ENCODE results near the gene MMP28.
"Not testable (repeated sequence)": the region's sequence is repeated elsewhere in the genome, so short reads cannot be mapped to it uniquely, and the experiment has no call there.

MMP28 gene

DNA sequence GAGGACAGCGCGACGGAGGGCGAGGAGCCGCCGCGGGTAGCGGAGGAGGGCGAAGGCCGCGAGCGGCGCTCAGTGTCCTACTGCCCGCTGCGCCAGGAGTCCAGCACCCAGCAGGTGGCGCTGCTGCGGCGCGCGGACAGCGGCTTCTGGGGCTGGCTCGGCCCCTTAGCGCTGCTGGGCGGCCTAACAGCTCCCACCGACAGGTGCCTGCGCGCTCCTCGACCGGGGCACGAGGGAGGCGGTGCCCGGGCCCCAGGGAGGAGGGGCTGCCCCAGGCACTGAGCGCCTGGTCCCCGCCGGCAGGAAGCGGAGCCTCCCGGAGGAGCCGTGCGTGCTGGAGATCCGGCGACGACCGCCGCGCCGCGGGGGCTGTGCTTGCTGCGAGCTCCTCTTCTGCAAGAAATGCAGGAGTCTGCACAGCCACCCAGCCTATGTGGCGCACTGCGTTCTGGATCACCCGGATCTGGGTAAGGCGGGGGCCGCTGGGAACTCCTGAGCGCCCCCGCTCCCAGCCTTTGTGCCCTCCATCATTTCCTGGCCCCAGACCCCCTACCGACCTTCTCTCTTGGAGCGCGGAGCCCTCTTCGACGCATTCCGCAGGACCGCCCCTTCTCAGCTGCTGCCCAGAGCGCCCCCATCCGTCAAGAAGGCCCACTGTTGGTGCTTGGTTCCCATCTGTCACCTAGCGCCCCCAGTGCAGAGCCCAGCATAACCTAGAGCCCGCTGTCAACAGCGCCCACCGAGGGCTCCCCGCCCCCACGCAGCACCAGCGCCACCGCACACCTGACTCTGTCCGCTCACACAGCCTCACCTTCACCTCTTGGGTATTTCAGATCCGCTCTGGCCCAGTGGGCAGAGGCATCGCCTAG lies 31.1 kb downstream of the MMP28 start:
- Histone ChIP-seq H3K4me1 (ENCODE audit: insufficient read depth, low read length) (no peaks in the 10 kb centered on the region), H3K9me3 (ENCODE audit: insufficient read depth, low read depth, low read length) (no peaks in the 10 kb centered on the region), H3K9ac (ENCODE audit: low read depth, low read length) (no peak overlapping the region), H3K27ac (ENCODE audit: low read length) (no peak overlapping the region), H3K36me3 (ENCODE audit: insufficient read depth, low read depth, low read length) (no peaks in the 10 kb centered on the region), H3K4me3 (ENCODE audit: low read length) (peak overlapping the region; percentile 69; the same call in 1 of the 2 replicates), H3K27me3 (ENCODE audit: insufficient read depth, low read length) (peaks cover 17% of the 10 kb centered on the region; the same call in 1 of the 2 replicates)

DNA sequence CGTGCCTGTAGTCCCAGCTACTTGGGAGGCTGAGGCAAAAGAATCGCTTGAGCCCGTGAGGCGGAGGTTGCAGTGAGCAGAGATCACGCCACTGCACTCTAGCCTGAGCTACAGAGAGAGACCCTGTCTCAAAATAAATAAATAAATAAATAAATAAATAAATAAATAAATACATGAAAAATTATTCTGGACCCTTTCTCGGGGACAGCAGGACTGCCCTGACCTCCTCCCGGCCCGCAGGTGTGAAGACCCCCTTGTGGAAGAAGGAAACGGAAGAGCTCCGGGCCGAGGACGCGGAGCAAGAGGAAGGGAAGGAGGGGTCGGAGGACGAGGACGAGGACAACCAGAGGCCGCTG lies 31.7 kb downstream of the MMP28 start:
- Histone ChIP-seq H3K27ac (ENCODE audit: low read length) (no peak overlapping the region), H3K36me3 (ENCODE audit: insufficient read depth, low read depth, low read length) (no peaks in the 10 kb centered on the region), H3K9ac (ENCODE audit: low read depth, low read length) (no peak overlapping the region), H3K9me3 (ENCODE audit: insufficient read depth, low read depth, low read length) (no peaks in the 10 kb centered on the region), H3K4me1 (ENCODE audit: insufficient read depth, low read length) (no peaks in the 10 kb centered on the region), H3K4me3 (ENCODE audit: low read length) (peak overlapping the region; percentile 69; the same call in 1 of the 2 replicates), H3K27me3 (ENCODE audit: insufficient read depth, low read length) (peaks cover 17% of the 10 kb centered on the region; the same call in 1 of the 2 replicates)

DNA sequence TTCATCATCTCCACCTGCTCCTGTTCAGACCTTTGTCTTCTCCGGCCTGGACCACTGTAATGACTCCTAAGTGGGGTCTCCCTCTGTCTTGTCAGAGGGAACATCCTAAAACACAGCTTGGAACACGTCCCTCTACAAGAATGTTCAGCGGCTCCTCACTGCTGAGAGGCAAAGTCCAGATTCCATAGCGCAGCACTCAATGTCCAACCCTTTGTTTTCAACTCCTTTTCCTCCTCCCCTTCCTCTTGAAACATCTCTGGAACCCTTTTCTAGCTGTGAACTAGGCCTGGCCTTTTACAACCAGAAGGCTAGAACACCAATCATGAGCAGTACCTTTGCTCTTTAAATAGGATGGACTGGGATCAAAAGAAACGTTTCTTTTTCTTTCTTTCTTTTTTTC lies 33.8 kb downstream of the MMP28 start:
- no peak overlapping the region for H3K4me3 ChIP-seq (ENCODE audit: low read length)
- H3K27me3 ChIP-seq (ENCODE audit: insufficient read depth, low read length): peaks cover 17% of the 10 kb centered on the region; the same call in 1 of the 2 replicates
- H3K27ac ChIP-seq (ENCODE audit: low read length): no peak overlapping the region
- no peaks in the 10 kb centered on the region for H3K9me3 ChIP-seq (ENCODE audit: insufficient read depth, low read depth, low read length)
- H3K36me3 ChIP-seq (ENCODE audit: insufficient read depth, low read depth, low read length): no peaks in the 10 kb centered on the region
- no peaks in the 10 kb centered on the region for H3K4me1 ChIP-seq (ENCODE audit: insufficient read depth, low read length)
- no peak overlapping the region for H3K9ac ChIP-seq (ENCODE audit: low read depth, low read length)

DNA sequence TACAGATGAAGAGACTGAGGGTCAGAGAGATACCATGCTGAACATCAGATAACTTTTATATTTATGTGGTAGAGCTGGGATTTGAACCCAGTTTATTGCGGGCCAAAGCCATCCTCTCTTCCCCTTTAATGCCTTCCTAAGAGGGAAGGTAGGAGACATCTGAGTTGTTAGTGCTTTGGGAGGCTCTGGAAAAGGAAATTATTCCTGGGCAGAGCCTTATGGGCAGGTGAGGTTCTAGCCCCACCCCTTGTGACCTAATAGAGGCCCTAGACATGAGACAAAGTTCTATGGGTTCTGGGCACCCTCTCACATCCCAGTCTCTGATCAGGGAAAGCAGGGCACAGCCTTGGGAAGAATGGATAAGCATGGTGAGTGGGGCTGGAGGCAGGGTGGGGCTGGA lies 34.9 kb downstream of the MMP28 start, which contains the start of gene C17orf50:
Gene C17orf50 (plus strand): TSS at position 301 of the 400 bp plus-strand sequence. CDS start 55 bp downstream, at position 356.
- no peak within 1 kb of the TSS for H3K9ac ChIP-seq (ENCODE audit: low read depth, low read length)
- no peak within 1 kb of the TSS for H3K27ac ChIP-seq (ENCODE audit: low read length)
- H3K9me3 ChIP-seq (ENCODE audit: insufficient read depth, low read depth, low read length): no peaks in the 10 kb centered on the region
- no peaks in the 10 kb centered on the region for H3K4me1 ChIP-seq (ENCODE audit: insufficient read depth, low read length)
- H3K27me3 ChIP-seq (ENCODE audit: insufficient read depth, low read length): peaks cover 10% of the 10 kb centered on the region; the same call in 1 of the 2 replicates
- H3K36me3 ChIP-seq (ENCODE audit: insufficient read depth, low read depth, low read length): no peaks in the 10 kb centered on the region
- no peak within 1 kb of the TSS for H3K4me3 ChIP-seq (ENCODE audit: low read length)

DNA sequence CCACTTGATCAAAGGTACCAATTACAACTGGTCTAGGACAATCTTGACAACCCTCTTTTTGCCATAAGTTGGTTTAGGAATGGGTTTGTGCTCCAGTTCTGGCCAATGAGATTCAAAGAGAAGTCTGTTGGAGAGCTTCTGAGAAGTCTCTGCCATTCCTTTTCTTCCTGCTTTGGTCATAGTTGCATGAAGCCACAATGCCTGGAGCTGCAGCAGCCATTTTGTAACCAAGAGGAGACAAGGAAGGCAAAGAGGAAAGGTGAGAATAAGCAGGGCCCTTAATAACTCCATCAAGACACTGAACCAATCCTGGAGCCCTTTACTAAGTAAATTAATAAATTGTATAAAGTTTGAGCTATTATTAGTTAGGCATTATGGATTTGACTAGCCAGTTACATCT lies 38.2 kb downstream of the MMP28 start:
- no peak overlapping the region for H3K4me3 ChIP-seq (ENCODE audit: low read length)
- H3K9ac ChIP-seq (ENCODE audit: low read depth, low read length): no peak overlapping the region
- H3K36me3 ChIP-seq (ENCODE audit: insufficient read depth, low read depth, low read length): no peaks in the 10 kb centered on the region
- H3K27ac ChIP-seq (ENCODE audit: low read length): no peak overlapping the region
- no peaks in the 10 kb centered on the region for H3K27me3 ChIP-seq (ENCODE audit: insufficient read depth, low read length)
- no peaks in the 10 kb centered on the region for H3K4me1 ChIP-seq (ENCODE audit: insufficient read depth, low read length)
- H3K9me3 ChIP-seq (ENCODE audit: insufficient read depth, low read depth, low read length): no peaks in the 10 kb centered on the region

DNA sequence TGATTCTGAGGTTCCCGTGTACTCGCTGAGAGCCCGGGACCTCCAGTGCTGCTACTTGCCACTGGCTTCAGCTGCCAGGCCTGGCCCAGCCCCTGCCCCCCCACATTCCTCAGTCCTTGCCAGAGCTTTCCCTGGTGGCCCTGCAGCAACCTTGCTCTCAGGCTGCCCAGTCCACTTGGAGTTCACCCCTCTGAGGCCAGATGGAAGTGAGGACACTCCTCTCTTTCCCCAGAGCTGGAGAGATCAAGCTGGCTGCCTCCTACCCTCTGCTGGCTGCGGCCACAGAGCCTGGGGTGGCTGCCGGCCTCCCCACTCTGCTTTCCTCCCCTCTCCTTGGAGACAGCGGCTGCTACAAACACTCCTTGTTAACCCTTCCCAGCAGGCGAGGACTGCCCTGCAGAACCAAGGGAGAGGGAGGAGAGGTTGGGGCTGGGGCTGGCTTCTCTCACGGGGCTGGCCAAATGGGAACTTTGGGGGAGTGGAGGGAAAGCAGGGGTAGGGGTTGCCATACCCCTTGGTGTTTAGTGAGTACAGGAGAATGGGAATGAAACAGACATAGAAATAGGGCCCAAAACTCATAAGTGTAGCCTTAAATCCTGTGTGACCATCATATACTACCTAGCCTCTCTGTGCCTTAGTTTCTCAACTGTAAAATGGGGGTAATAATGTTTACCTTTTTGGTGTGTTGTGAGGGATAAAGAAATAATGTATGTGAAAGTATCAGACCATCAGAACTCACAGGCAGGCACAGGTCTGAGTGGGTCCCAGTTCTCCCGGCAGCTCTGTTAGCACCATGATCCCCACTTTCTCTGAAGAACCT lies 42.3 kb downstream of the MMP28 start, which contains the start of gene GAS2L2:
Gene GAS2L2 (minus strand): TSS at position 295 of the 820 bp plus-strand sequence. CDS start 389 bp downstream, outside the sequence.
- H3K9me3 ChIP-seq (ENCODE audit: insufficient read depth, low read depth, low read length): no peaks in the 10 kb centered on the region
- H3K4me3 ChIP-seq (ENCODE audit: low read length): no peak within 1 kb of the TSS
- H3K27ac ChIP-seq (ENCODE audit: low read length): no peak within 1 kb of the TSS
- H3K4me1 ChIP-seq (ENCODE audit: insufficient read depth, low read length): no peaks in the 10 kb centered on the region
- no peaks in the 10 kb centered on the region for H3K36me3 ChIP-seq (ENCODE audit: insufficient read depth, low read depth, low read length)
- no peak within 1 kb of the TSS for H3K9ac ChIP-seq (ENCODE audit: low read depth, low read length)
- peaks cover 31% of the 10 kb centered on the region for H3K27me3 ChIP-seq (ENCODE audit: insufficient read depth, low read length)

DNA sequence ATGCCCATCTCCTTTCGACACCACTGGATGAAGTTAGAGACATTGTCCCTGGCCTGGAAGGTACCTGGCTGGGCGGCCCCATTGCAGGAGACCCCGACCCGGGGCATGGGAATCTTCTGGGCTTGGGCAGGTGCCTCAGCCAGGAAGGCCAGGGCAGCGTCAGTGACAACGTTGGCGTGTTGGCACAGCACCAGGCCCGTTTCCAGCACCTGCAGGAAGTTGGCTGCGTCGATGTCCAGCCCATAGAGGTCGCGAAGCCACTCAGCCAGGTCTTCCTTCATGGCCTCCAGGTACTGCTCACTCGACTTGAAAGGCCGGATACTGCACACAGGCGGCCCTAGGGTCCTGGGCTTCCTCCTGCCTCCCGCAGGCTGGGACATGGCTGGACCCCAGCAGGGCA lies 43.0 kb downstream of the MMP28 start:
- no peaks in the 10 kb centered on the region for H3K4me1 ChIP-seq (ENCODE audit: insufficient read depth, low read length)
- no peaks in the 10 kb centered on the region for H3K36me3 ChIP-seq (ENCODE audit: insufficient read depth, low read depth, low read length)
- no peak overlapping the region for H3K4me3 ChIP-seq (ENCODE audit: low read length)
- H3K27me3 ChIP-seq (ENCODE audit: insufficient read depth, low read length): peaks cover 31% of the 10 kb centered on the region
- H3K9me3 ChIP-seq (ENCODE audit: insufficient read depth, low read depth, low read length): no peaks in the 10 kb centered on the region
- no peak overlapping the region for H3K27ac ChIP-seq (ENCODE audit: low read length)
- H3K9ac ChIP-seq (ENCODE audit: low read depth, low read length): no peak overlapping the region

DNA sequence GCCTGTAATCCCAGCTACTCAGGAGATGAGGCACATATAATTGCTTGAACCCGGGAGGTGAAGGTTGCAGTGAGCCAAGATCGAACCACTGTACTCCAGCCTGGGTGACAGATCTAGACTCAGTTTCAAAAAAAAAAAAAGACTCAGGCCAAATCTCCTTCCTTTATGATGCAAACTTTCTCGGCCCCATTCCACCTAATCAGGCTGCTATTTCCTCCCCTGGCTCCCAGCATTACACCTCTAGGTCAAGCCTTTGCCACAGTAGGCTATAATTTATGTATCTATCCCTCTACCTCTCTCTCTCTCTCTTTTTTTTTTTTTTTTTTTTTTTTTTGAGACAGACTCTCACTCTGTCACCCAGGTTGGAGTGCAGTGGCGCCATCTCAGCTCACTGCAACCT lies 43.9 kb downstream of the MMP28 start:
- not testable (repeated sequence) for H3K36me3 ChIP-seq (ENCODE audit: insufficient read depth, low read depth, low read length); H3K9me3 ChIP-seq (ENCODE audit: insufficient read depth, low read depth, low read length); H3K4me3 ChIP-seq (ENCODE audit: low read length); H3K27ac ChIP-seq (ENCODE audit: low read length); H3K4me1 ChIP-seq (ENCODE audit: insufficient read depth, low read length); H3K9ac ChIP-seq (ENCODE audit: low read depth, low read length)
- H3K27me3 ChIP-seq (ENCODE audit: insufficient read depth, low read length): peaks cover 31% of the 10 kb centered on the region

DNA sequence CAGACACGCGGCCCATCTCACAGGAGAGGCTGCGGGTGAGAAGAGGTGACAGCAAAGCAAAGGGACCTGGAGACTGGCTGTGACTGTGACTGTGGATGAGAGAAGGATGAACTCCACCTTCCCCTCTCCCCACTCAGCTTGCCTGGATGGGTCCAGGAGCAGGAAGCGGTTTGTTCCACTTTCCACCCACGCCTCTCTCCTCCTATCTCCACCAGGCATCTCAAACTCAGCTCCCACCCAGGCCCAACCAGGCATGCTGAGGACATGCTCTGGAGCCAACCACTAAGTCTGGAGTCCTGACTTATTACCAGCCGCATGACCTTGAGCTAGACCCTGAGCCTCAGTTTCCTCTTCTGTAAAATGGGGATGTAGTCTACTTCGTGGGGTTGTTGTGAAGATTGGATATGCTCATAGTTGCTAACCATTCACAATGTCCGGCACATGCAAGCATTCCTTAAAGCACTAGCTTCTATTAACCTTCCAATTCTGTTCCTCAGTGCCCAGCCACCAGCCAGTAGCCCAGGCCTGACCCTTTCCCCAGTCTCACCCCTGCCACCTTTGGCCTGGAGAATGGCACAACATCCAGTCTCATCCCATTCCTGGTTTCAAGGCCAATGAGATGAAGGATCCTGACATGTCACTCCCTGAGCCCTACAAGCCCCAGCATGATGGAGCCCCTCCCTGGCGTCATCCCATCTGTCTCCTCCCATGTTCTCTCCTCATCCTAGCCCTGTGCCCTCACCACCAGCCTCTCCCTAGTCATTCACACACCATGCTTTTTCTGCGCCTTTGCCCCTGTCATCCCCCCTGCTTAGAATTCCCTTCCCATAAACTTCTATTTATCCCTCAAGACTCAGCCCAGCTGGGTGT lies 44.7 kb downstream of the MMP28 start:
- peaks cover 31% of the 10 kb centered on the region for H3K27me3 ChIP-seq (ENCODE audit: insufficient read depth, low read length)
- peak overlapping the region; percentile 33; the same call in 1 of the 2 replicates for H3K9ac ChIP-seq (ENCODE audit: low read depth, low read length)
- H3K36me3 ChIP-seq (ENCODE audit: insufficient read depth, low read depth, low read length): no peaks in the 10 kb centered on the region
- no peaks in the 10 kb centered on the region for H3K4me1 ChIP-seq (ENCODE audit: insufficient read depth, low read length)
- H3K27ac ChIP-seq (ENCODE audit: low read length): no peak overlapping the region
- H3K4me3 ChIP-seq (ENCODE audit: low read length): peak overlapping the region; percentile 56; the same call in 1 of the 2 replicates
- no peaks in the 10 kb centered on the region for H3K9me3 ChIP-seq (ENCODE audit: insufficient read depth, low read depth, low read length)

DNA sequence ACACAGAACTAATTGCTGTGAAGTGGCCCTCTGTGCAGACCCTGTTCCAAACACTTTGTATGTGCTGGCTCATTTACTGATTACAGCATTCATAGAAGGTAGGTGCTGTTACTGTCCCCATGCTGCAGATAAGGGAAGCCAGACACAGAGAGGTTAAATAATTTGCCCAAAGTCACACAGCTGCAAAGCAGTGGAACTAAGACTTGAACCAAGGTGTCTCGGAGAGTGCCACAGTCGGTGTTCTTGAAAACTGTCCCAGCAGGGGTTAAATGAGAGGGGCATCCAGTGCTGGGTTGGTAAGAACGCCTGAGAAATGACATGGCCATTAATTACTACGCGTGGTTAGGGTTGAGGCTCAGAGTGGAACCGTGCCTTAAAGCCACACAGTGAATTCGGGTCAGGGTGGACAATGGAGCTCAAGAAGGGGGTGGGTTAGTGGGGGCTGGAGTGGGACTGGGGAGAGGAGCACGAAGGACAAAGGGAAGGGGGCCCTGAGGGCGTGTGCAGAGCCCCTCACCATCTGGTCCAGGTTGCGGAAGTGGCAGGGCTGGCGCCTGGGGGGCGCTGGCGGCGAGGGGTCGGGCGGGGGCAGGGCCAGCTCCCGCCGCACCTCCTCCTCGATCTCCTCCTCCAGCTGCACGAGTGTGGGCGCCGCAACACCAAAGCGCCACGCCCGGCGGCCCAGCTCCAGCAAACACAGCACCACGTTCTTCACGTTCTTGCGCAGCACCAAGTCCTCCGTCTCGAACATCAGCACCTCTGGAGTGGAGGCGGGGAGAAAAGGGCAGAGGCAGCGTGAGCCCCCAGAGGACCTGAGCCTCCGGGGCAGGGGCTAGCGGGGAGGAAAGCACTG lies 45.7 kb downstream of the MMP28 start:
- no peaks in the 10 kb centered on the region for H3K4me1 ChIP-seq (ENCODE audit: insufficient read depth, low read length)
- H3K36me3 ChIP-seq (ENCODE audit: insufficient read depth, low read depth, low read length): no peaks in the 10 kb centered on the region
- peaks cover 31% of the 10 kb centered on the region for H3K27me3 ChIP-seq (ENCODE audit: insufficient read depth, low read length)
- H3K27ac ChIP-seq (ENCODE audit: low read length): no peak overlapping the region
- H3K9me3 ChIP-seq (ENCODE audit: insufficient read depth, low read depth, low read length): no peaks in the 10 kb centered on the region
- peak overlapping the region; percentile 33; the same call in 1 of the 2 replicates for H3K9ac ChIP-seq (ENCODE audit: low read depth, low read length)
- peak overlapping the region; percentile 56; the same call in 1 of the 2 replicates for H3K4me3 ChIP-seq (ENCODE audit: low read length)

All from iPS-20b (cell line).